ENCODE data around the gene NOS3.

DNA sequence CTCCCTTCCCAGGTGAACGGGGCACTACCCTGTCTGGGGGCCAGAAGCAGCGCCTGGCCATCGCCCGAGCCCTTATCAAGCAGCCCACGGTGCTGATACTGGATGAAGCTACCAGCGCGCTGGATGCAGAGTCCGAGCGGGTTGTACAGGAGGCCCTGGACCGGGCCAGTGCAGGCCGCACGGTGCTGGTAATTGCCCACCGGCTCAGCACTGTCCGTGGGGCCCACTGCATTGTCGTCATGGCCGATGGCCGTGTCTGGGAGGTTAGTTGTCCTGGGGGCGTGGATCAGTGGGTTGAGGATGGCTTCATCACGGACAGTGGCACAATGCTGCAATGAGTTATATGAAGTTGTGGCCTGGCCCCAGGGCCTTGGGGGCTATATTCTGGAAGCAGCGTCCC lies 53.1 kb downstream of the NOS3 start:
- TF ChIP-seq EZH2 (IDR thresholded peaks at IDR 0.05; ENCODE audit: insufficient read depth, poor library complexity, severe bottlenecking): no peak
- TF ChIP-seq EZH2phosphoT487 (IDR thresholded peaks at IDR 0.05; ENCODE audit: insufficient read depth, low read depth): no peak

Measured in GM23248 (cell line).